K562 (cell line): ENCODE results near the gene CTSL. TPM values are rescaled to one million over a fixed set of nuclear protein-coding genes. Genes with fewer than 3 reads are reported as not detected.

Experiments
- COPS2 ChIP-seq: fragments of 450-650 bp; conservative IDR thresholded peaks from 2 replicates; pipeline ENCODE4 v1.6.1; 2016; ENCODE audit warnings: mild to moderate bottlenecking, moderate library complexity
- FOS ChIP-seq: IDR thresholded peaks from 3 replicates; pipeline ENCODE4 v1.6.1; 2011; ENCODE audit not compliant: insufficient read length; ENCODE audit errors: extremely low read depth
- MAFF ChIP-seq: IDR thresholded peaks from 2 replicates; pipeline ENCODE4 v1.6.1; 2012; ENCODE audit warnings: low read length, improper control_type of control experiment
- MEIS2 ChIP-seq: fragments of 450-650 bp; IDR thresholded peaks from 2 replicates; pipeline ENCODE4 v1.6.1; 2014; ENCODE audit warnings: mild to moderate bottlenecking; ENCODE audit not compliant: partially characterized antibody
- NCOA1 ChIP-seq: fragments of 450-650 bp; IDR thresholded peaks from 2 replicates; pipeline ENCODE4 v1.6.1; 2016; ENCODE audit warnings: low read depth
- POLR2AphosphoS5 ChIP-seq: IDR thresholded peaks from 2 replicates; pipeline ENCODE4 v1.6.1; 2011; ENCODE audit warnings: mild to moderate bottlenecking, low read depth, low read length, moderate library complexity; ENCODE audit not compliant: control insufficient read depth, insufficient read depth
- RUNX1 ChIP-seq: sonication (generic); IDR thresholded peaks from 2 replicates; pipeline ENCODE4 v1.6.1; 2016; ENCODE audit warnings: antibody characterized with exemption, low read depth
- SNRNP70 ChIP-seq: fragments of 200-400 bp; formaldehyde crosslinking; optimal IDR thresholded peaks from 2 replicates; pipeline ENCODE3; 2017; ENCODE audit warnings: low read depth, low read length
- STAT5A ChIP-seq: IDR thresholded peaks from 2 replicates; pipeline ENCODE4 v1.6.1; 2012; ENCODE audit warnings: low read length, inconsistent platforms, borderline replicate concordance
- ZNF609 ChIP-seq: sonication (generic); formaldehyde crosslinking; IDR thresholded peaks from 2 replicates; pipeline ENCODE4 v1.8.1; 2023; ENCODE audit warnings: missing genetic modification reagents, mild to moderate bottlenecking, borderline replicate concordance
- ZNF830 ChIP-seq: fragments of 250-450 bp; sonication (Bioruptor Pico); IDR thresholded peaks from 2 replicates; pipeline ENCODE4 v1.5.0; 2021; ENCODE audit warnings: mild to moderate bottlenecking
- polyA plus RNA-seq, 8 experiments: library from polyadenylated mRNA; depleted of rRNA in 4 of 8; stranded (reverse) in 5 of 8; unstranded in 3 of 8; fragments of >200 nt; fragmentation: Nextera tagmentation in 2 of 8; fragmentation: Illumina TruSeq in 1 of 8; extraction: Ambion mirVana in 2 of 8; extraction: Trizol in 1 of 8; gene quantifications; 2 replicates each; pipeline versions ENCODE4 v1.2.1 to v1.2.3, GENCODE V29; 2011 to 2014; ENCODE audit warnings: inconsistent platforms in 1 of 8, missing spikeins in 1 of 8
- total RNA-seq, 7 experiments: library from RNA; depleted of rRNA in 6 of 7; stranded (reverse); fragments of >200 nt in 6 of 7; fragmentation: Illumina TruSeq in 2 of 7; extraction: Trizol in 2 of 7; gene quantifications; 2 replicates each; pipeline versions ENCODE4 v1.2.1 to v1.2.3, GENCODE V29; 2011 to 2021; ENCODE audit warnings: low replicate concordance in 1 of 7
- TF ChIP-seq, protein P1 (sequence below): sonication (generic); formaldehyde crosslinking; IDR thresholded peaks from 2 replicates; pipeline ENCODE4 v1.8.0; 2023; ENCODE audit warnings: missing genetic modification reagents, mild to moderate bottlenecking, borderline replicate concordance
- TF ChIP-seq, protein P2 (sequence below): fragments of 250-450 bp; sonication (Bioruptor Pico); IDR thresholded peaks from 2 replicates; pipeline ENCODE4 v1.6.1; 2021; ENCODE audit warnings: mild to moderate bottlenecking

The CTSL gene
- total and polyA plus RNA-seq, 9 of the 15 experiments (the other 6 are each of a cell fraction or from before 2014, with no cell fraction given), result 55.9 to 165 (median 93.7) TPM

- TF ChIP-seq, protein P1, sequence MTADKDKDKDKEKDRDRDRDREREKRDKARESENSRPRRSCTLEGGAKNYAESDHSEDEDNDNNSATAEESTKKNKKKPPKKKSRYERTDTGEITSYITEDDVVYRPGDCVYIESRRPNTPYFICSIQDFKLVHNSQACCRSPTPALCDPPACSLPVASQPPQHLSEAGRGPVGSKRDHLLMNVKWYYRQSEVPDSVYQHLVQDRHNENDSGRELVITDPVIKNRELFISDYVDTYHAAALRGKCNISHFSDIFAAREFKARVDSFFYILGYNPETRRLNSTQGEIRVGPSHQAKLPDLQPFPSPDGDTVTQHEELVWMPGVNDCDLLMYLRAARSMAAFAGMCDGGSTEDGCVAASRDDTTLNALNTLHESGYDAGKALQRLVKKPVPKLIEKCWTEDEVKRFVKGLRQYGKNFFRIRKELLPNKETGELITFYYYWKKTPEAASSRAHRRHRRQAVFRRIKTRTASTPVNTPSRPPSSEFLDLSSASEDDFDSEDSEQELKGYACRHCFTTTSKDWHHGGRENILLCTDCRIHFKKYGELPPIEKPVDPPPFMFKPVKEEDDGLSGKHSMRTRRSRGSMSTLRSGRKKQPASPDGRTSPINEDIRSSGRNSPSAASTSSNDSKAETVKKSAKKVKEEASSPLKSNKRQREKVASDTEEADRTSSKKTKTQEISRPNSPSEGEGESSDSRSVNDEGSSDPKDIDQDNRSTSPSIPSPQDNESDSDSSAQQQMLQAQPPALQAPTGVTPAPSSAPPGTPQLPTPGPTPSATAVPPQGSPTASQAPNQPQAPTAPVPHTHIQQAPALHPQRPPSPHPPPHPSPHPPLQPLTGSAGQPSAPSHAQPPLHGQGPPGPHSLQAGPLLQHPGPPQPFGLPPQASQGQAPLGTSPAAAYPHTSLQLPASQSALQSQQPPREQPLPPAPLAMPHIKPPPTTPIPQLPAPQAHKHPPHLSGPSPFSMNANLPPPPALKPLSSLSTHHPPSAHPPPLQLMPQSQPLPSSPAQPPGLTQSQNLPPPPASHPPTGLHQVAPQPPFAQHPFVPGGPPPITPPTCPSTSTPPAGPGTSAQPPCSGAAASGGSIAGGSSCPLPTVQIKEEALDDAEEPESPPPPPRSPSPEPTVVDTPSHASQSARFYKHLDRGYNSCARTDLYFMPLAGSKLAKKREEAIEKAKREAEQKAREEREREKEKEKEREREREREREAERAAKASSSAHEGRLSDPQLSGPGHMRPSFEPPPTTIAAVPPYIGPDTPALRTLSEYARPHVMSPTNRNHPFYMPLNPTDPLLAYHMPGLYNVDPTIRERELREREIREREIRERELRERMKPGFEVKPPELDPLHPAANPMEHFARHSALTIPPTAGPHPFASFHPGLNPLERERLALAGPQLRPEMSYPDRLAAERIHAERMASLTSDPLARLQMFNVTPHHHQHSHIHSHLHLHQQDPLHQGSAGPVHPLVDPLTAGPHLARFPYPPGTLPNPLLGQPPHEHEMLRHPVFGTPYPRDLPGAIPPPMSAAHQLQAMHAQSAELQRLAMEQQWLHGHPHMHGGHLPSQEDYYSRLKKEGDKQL (CRISPR knock-in tag), result no peak
- TF ChIP-seq, protein P2, sequence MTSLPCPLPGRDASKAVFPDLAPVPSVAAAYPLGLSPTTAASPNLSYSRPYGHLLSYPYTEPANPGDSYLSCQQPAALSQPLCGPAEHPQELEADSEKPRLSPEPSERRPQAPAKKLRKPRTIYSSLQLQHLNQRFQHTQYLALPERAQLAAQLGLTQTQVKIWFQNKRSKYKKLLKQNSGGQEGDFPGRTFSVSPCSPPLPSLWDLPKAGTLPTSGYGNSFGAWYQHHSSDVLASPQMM (CRISPR knock-in tag), result no peak
- no peak for TF ChIP-seq NCOA1
- TF ChIP-seq POLR2AphosphoS5, result peak; percentile 80
- TF ChIP-seq ZNF830 (CRISPR knock-in tag), result no peak
- TF ChIP-seq SNRNP70, result no peak
- no peak for TF ChIP-seq COPS2
- no peak for TF ChIP-seq ZNF609 (CRISPR knock-in tag)
- no peak; the same call in 1 of the 2 replicates for TF ChIP-seq MAFF
- TF ChIP-seq FOS, result no peak
- peak; percentile 77 for TF ChIP-seq STAT5A
- peak; percentile 67 for TF ChIP-seq MEIS2
- no peak for TF ChIP-seq RUNX1
Observed at GRCh38 chr9:87714819-87715218, 11.1 kb upstream of the CTSL start (continued).
